ENCODE data around the gene NR6A1.

The NR6A1 gene

GRCh38 chr9:124574534-124575375, 196.4 kb downstream of the NR6A1 start:
- peak; percentile 84 for DNase-seq (ENCODE audit: low read depth)

DNA sequence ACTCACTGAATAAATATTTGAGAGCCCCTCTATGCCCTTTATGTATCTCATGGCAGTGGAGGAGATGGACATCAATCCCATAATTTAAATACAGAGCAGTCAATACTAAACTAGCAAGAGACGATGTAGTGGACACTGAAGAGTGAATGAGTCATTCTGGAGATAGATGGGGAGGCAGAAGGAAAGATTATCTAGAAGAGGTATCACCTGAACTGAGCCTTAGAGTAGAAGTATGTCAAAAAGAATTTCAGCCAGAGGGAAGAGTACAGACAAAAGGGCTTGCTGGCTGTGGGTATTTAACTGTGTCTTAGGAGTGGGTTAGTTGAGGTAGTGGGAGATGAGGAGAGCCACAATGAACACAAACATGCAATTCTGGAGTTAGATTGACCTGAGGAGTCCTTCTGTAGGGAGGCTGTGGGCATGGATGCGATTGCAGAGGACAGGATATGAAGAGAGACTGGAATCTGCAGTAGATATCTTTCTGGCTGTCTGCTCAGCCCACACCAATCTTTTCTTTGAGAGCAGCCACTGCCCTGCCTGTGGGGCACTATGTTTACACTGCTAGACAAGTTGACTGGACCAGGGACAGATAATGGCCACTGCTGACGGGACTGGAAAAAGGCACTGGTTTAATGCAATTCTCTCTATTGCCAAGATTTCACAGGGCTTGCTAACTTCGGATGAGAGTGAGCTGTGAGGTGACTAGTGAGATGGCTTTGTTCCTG, 200.0 kb downstream of the NR6A1 start:
- no peak for DNase-seq (ENCODE audit: low read depth)

- no peak for DNase-seq (ENCODE audit: low read depth)
Measured at GRCh38 chr9:124569942-124570341, 201.2 kb downstream of the NR6A1 start.

DNA sequence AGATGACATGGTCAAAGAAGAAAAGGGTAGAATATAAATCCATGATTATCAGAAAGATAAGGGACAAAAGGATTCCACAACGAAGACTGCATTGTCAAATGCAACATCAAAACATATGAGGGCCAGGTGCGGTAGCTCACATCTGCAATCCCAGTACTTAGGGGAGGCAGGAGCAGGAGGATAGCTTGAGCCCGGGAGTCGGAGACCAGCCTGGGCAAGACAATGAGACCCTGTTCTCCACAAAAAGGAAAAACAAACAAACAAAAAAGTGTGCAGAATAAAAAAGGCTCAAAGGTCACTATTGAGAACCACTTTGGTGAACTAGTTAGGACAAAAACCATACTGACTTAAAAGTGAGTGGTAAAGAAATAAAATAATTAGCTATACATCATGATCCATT, 203.7 kb downstream of the NR6A1 start:
- no peak for DNase-seq (ENCODE audit: low read depth)

DNA sequence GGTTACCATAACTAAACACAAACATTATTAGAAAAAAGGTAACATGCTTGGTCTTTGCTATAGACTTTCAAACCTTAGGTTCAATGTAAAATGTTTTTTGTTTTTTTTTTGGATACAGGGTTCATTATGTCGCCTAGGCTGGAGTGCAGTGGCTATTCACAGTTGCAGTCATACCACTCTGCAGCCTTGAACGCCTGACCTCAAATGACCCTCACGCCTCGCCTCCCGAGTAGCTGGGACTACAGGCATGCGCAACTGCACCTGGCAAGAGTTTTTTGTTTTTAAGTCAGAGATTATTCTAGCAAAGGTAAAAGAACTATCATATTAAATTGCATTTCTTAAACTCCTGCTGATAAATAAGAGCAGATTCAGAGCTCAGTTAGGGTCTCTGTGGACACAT, 208.8 kb downstream of the NR6A1 start:
- no peak for DNase-seq (ENCODE audit: low read depth)

DNA sequence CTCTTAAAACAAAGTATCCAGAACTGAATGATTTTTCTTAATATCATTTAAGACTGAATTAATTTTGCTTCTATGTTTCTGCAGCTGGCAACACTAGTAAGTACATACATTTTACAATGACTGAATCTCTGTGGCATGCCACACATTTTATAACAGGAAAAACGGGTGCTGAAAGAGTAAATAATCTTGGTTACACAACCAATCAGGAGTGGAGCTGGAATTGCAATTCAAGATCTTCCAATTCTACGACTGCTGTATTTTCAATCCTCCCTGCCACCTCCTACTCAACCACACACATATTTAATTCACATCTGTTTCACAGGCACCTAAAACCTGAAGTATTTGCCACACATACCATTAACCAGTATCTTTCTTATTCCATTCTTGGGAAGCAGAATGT, 211.2 kb downstream of the NR6A1 start:
- DNase-seq (ENCODE audit: low read depth): peak; percentile 88

DNA sequence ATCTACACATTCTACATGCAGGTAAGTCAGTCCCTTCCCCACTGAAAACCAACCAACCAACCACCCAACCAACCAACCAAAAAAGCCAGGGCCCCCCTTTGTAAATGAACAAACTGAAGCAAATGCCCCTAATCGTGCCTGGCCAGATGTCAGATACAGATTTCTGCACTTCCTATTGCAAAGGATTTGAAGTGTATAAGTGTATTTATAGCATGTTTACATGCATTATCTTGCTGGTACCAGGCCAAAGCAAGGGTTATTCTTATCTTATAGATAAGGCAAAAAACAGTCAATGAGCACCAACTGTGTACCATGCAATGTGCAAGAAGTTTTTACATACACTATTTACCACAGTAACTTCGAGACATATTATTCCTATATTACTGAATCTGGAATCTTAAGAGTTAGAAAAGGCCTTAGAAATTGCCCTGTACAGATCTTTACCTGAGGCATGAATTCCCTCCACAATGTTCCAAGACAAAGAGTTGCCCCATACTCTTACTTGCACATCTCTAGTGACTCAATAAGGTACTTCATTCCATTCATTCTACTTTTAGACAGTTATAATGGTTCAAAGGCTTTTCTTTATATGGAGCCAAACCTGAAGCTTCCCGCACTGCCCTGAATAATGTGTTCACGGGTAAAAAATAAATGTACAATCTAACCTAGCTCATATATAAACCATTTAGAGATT, 212.2 kb downstream of the NR6A1 start:
- DNase-seq (ENCODE audit: low read depth): no peak

DNA sequence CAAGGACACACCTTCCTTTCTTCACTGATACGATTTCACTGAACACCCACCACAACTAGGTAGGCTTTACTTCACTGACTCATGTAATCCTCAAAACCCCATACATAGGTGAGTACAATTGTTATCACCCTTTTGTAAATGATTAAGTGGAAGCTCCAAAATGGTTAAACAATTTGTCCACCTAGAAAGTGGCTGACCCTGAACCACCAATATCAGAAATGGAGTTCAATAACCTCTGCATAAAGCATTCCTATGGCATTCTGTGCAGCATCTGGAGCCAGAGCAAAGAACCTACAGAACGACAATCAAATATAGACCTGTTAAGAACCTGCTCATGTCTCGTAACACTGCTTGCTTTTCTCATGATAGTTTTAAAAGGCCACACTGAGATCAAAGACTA, 213.2 kb downstream of the NR6A1 start:
- no peak for DNase-seq (ENCODE audit: low read depth)

- DNase-seq (ENCODE audit: low read depth): no peak
Measured at GRCh38 chr9:124555043-124555442, 216.1 kb downstream of the NR6A1 start.

DNA sequence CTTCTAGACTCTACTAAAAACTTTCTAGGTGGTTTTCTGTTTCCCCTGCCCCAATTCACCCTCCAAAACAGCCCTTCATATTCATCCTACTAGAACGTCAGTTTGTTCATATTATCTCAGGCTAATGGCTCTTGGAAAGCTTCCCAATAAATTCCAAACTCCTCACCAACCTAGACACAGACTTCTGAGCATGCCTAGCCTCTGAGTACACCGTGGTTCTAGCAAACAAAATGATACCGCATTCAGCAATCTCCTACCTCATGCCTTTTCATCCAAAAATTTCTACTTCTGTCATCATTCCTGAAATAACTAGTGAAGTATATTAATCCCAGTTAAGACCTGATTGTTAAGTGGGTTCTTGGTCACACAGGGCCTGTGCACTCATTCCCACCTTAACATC, 217.4 kb downstream of the NR6A1 start:
- peak; percentile 91 for DNase-seq (ENCODE audit: low read depth)

- no peak for DNase-seq (ENCODE audit: low read depth)
Measured at GRCh38 chr9:124552273-124552605, 218.9 kb downstream of the NR6A1 start.

DNA sequence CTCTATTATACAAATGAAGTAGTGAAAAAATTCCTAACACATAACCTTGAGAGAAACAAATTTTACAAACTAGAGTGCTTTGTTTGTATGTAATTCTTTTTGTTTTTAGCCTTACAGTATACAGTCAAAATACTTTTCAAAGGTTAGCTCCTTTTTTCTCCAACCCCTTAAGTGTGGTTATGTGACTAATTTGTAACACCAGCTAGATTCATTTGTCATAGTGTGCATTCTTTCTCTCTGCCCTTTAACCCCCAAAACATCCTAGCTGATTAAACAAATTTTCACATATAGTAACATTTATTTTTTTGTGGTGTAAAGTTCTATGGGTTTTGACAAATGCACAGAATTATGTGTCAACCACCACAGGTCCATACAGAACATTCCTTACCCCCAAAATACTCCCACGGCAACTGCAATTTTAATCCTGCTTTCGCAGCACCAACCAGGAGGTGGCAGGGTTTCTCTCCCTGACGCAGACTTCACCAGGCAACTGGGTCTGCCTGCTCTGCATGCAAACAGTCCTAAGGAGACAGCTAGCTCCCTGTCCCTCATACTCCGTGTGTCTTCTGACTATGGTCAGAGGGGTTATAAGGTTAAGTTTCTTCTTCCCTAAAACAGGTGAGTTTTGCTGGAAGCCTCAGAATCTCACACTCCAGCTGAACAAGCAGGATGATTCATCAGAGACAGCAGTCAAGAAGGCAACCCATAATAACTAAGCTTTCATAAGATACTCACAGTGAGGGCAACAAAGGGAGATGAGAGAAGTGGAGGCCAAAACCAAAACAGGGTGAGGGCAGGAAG, 219.4 kb downstream of the NR6A1 start:
- peak; percentile 84 for DNase-seq (ENCODE audit: low read depth)

DNA sequence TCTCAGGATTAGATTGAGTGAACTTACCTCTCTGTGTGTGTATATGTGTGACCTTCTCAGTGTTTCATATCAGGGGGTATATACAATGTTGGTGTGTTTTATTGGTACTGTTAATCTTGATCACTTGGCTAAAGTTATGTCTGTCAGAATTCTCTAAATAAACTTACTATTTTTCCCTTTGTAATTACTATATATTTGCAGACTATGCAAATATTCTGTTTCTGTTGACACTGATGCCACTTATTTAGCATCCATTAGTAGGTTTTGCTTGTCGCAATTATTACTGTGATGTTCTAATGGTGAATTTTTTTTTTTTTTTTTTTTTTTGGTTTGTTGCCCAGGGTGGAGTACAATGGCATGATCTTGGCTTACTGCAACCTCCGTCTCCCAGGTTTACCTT, 221.0 kb downstream of the NR6A1 start:
- no peak for DNase-seq (ENCODE audit: low read depth)

- no peak for DNase-seq (ENCODE audit: low read depth)
Measured at GRCh38 chr9:124549016-124549415, 222.1 kb downstream of the NR6A1 start.

- no peak for DNase-seq (ENCODE audit: low read depth)
Measured at GRCh38 chr9:124544535-124544934, 226.6 kb downstream of the NR6A1 start.

DNA sequence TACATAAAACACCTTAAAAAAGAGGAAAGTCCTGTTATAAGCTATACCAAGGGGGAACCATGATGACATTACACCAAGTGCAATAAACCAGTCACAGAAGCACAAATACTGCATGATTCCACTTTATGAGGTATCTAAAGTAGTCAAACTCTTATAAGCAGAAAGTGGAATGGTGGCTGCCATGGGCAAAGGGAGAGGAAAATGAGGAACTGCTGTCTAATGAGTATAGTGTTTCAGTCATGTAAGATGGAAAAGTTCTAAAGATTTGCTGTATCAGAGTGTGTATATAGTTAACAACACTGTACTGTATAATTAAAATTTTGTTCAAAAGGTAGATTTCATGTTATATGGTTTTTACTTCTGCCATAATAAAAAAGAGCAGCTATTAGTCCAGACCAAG, 229.3 kb downstream of the NR6A1 start:
- DNase-seq (ENCODE audit: low read depth): no peak

DNA sequence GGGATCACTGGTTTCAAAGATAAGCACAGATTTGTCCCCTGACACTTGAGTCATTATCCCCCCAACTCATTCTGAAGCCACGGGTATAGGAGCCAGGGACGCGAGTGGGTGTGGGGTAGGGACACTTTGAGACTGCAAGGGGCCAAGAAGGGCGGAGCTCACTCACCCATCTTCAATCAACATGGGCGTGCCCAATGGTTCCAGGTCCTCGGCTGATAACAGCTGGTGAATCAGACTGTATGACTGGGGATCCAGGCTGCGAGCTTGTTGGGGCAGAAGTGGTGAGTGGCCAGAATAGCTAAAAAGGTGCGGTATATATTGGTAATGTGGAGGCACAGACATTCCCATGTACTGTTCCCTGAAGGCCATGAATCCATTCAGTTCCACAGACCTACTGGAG, 233.2 kb downstream of the NR6A1 start:
- no peak for DNase-seq (ENCODE audit: low read depth)

- no peak for DNase-seq (ENCODE audit: low read depth)
Measured at GRCh38 chr9:124535846-124536245, 235.3 kb downstream of the NR6A1 start.

GRCh38 chr9:124532897-124533296, 238.2 kb downstream of the NR6A1 start:
- no peak for DNase-seq (ENCODE audit: low read depth)

- DNase-seq (ENCODE audit: low read depth): no peak
Measured at GRCh38 chr9:124531115-124531514, 240.0 kb downstream of the NR6A1 start.

DNA sequence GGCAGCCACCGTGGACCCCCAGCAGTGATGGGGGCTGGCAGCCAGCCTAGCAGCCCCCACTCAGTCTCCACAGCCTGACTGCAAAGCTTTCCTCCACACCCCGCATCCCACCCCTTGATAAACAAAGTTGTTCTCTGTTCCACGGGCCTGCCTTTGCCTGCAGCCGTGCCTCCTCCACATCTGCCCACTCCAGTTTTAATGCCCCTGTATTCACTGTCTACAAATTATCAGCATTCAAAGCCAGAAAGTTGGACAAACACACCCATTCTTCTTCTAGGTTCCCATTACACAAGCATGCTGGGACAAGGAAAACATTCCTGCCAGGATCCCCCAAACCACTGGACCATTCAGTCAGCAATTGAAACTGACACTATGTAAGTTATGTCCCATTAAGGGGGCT, 240.9 kb downstream of the NR6A1 start:
- no peak for DNase-seq (ENCODE audit: low read depth)

GRCh38 chr9:124527781-124528180, 243.3 kb downstream of the NR6A1 start:
- DNase-seq (ENCODE audit: low read depth): peak; percentile 57

All from iris pigment epithelial cell (primary cell).